ENCODE data around the gene KLF2.
A peak's percentile ranks its signal among the peaks of the same experiment; 100 is the strongest.
"Not testable (repeated sequence)": the region's sequence is repeated elsewhere in the genome, so short reads cannot be mapped to it uniquely, and the experiment has no call there.

The KLF2 gene

GRCh38 chr19:16324384-16325160 is at the start of gene KLF2:
KLF2 (plus strand) TSS chr19:16324826; CDS start chr19:16324924, 98 bp downstream.
- H3K4me3 ChIP-seq (ENCODE audit: low read depth, low read length) = peak within 1 kb of the TSS; percentile 68
- DNase-seq (ENCODE audit: low read depth, low spot score) = peak; percentile 94
- in situ Hi-C loops (cut with HindIII; ENCODE audit: low sequenced_read_pairs) = no loop called here
- TF ChIP-seq, protein P1, sequence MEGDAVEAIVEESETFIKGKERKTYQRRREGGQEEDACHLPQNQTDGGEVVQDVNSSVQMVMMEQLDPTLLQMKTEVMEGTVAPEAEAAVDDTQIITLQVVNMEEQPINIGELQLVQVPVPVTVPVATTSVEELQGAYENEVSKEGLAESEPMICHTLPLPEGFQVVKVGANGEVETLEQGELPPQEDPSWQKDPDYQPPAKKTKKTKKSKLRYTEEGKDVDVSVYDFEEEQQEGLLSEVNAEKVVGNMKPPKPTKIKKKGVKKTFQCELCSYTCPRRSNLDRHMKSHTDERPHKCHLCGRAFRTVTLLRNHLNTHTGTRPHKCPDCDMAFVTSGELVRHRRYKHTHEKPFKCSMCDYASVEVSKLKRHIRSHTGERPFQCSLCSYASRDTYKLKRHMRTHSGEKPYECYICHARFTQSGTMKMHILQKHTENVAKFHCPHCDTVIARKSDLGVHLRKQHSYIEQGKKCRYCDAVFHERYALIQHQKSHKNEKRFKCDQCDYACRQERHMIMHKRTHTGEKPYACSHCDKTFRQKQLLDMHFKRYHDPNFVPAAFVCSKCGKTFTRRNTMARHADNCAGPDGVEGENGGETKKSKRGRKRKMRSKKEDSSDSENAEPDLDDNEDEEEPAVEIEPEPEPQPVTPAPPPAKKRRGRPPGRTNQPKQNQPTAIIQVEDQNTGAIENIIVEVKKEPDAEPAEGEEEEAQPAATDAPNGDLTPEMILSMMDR (IDR thresholded peaks at IDR 0.05; ENCODE audit: low read depth, low read length) = no peak

- DNase-seq (ENCODE audit: low read depth, low spot score) = no peak
- in situ Hi-C loops (cut with HindIII; ENCODE audit: low sequenced_read_pairs) = no loop called here
Measured at GRCh38 chr19:16280306-16280705, 44.3 kb upstream of the KLF2 start.

GRCh38 chr19:16281743-16282142 is 42.9 kb upstream of the KLF2 start:
- TF ChIP-seq, protein P1 (IDR thresholded peaks at IDR 0.05; ENCODE audit: low read depth, low read length) = no peak
- no peak overlapping the region for H3K4me3 ChIP-seq (ENCODE audit: low read depth, low read length)
- no peak for DNase-seq (ENCODE audit: low read depth, low spot score)
- in situ Hi-C loops (cut with HindIII; ENCODE audit: low sequenced_read_pairs) = no loop called here

More at GRCh38 chr19:16280306-16280705, 44.3 kb upstream of the KLF2 start:
- H3K4me3 ChIP-seq (ENCODE audit: low read depth, low read length) = no peak overlapping the region
- TF ChIP-seq, protein P1 (IDR thresholded peaks at IDR 0.05; ENCODE audit: low read depth, low read length) = no peak

DNA sequence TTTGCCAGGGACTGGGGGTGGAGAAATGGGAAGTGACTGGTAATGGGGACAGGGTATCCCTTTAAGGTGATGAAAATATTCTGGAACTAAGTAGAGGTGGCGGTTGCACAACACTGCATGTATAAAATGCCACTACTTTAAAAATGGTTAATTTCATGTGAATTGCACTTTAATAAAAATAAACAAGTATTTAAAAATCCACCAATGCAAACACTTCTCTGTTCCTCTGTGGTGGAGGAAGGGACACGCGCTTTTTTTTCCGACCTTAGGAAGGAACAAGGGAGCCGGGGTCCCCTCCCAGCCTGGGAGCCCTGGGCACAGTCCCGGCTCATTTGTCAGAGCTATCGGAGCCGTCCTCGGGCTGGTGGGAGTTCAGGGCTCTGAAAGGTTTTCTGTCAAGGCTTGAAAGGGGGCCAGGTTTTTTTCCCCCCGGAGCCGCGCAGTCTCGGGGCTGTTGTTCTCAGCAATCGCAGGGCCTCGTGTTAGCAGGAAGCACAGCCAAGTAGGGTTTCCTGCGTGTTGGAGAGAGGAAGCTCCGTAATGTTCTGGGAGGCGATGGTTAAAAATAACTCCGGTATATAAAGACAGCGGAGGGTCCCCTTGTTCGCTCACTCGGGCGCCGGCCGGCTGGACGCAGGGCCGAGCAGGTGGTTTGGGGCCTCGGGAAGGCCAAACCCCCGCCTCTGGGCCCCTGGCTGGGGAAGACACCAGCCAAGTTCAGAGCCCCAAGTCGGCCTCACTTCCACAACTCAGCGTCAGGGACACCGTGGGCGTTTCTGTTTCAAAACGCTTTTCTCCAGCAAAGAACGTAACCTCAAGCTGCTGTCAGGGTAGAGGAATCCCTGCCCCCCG is 41.2 kb upstream of the KLF2 start:
- in situ Hi-C loops (cut with HindIII; ENCODE audit: low sequenced_read_pairs) = no loop called here
- TF ChIP-seq, protein P1 (IDR thresholded peaks at IDR 0.05; ENCODE audit: low read depth, low read length) = no peak
- peak; percentile 73 for DNase-seq (ENCODE audit: low read depth, low spot score)
- no peak overlapping the region for H3K4me3 ChIP-seq (ENCODE audit: low read depth, low read length)

DNA sequence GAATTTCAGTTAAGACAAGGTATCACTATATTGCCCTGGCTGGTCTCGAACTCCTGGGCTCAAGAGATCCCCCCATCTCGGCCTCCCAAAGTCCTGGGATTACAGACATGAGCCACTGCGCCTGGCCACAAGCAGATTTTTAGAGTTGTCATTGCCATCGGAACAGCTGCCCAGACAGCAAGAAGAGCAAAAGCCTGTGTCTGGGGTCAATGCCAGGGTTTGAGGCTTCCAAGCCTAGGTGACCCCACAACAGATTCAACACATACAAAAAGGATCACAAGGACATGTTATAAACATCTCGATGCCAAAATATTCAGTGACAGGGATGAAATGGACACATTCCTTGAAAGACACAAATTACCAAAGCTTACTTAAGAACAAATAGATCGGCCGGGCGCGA is 40.1 kb upstream of the KLF2 start:
- in situ Hi-C loops (cut with HindIII; ENCODE audit: low sequenced_read_pairs) = no loop called here

DNA sequence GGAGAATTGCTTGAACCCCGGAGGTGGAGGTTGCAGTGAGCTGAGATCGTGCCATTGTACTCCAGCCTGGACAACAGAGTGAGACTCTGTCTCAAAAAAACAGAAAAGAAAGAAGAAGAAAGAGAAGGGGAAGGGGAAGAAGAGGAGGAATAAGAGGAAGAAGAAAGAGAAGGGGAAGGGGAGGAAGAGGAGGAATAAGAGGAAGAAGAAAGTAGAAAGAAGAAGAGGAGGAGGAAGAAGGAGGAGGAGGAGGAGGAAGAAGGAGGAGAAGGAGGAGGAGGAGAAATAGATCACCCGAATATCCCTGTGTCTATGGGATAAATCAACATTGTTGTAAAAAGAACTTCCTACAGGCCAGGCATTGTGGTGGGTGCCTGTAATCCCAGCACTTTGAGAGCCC is 39.5 kb upstream of the KLF2 start:
- DNase-seq (ENCODE audit: low read depth, low spot score); in situ Hi-C loops (cut with HindIII; ENCODE audit: low sequenced_read_pairs); H3K4me3 ChIP-seq (ENCODE audit: low read depth, low read length): not testable (repeated sequence)

More for the DNA sequence above, 40.1 kb upstream of the KLF2 start:
- no peak overlapping the region for H3K4me3 ChIP-seq (ENCODE audit: low read depth, low read length)
- DNase-seq (ENCODE audit: low read depth, low spot score) = no peak
- TF ChIP-seq, protein P1 (IDR thresholded peaks at IDR 0.05; ENCODE audit: low read depth, low read length) = no peak

All from astrocyte of the spinal cord (primary cell).